ENCODE results near the gene TRAPPC2L.
"Not testable (repeated sequence)": the region's sequence is repeated elsewhere in the genome, so short reads cannot be mapped to it uniquely, and the experiment has no call there.

GRCh38 chr16:88823646-88824045, 33.3 kb upstream of the TRAPPC2L start:
- not testable (repeated sequence) for TF ChIP-seq POLR2AphosphoS5 (IDR thresholded peaks at IDR 0.05); CTCF (IDR thresholded peaks at IDR 0.05 in 8 of 11, conservative IDR thresholded peaks at IDR 0.05 in 3 of 11); POLR2A (IDR thresholded peaks at IDR 0.05)
